Limb (tissue), 2 donors: ENCODE data around the gene STEAP1.

Source experiments
- DNase-seq, 2 donors: peaks; one replicate each; pipeline ENCODE4 v3.0.0-alpha.2; 2016; ENCODE audit errors: extremely low spot score in 2 of 2

Gene STEAP1

DNA sequence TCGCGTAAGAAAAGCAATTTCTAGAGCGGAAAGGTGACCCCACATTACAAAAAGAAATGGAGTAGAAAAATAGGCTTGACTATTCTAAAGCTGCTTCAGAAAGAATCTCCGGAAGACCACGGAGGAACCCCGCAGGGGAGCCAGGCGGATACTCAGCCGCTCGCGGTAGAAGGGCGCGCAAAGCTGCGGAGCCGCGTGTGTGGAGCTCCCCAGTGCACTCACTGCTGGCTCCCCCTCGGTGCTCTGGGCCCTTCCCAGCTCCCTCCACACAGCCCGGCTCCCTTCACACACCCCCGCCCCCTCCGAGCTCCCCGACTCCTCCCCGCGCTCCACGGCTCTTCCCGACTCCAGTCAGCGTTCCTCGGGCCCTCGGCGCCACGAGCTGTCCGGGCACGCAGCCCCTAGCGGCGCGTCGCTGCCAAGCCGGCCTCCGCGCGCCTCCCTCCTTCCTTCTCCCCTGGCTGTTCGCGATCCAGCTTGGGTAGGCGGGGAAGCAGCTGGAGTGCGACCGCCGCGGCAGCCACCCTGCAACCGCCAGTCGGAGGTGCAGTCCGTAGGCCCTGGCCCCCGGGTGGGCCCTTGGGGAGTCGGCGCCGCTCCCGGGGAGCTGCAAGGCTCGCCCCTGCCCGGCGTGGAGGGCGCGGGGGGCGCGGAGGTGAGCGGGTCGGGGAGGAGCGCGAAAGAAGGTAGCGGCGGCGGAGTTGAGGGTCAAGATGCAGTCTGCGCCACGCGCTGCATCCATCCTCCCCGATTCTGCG, 57.3 kb downstream of the STEAP1 start, which contains the start of gene STEAP2:
STEAP2 (plus strand) TSS at position 350 of the 758 bp plus-strand sequence. CDS start 13,343 bp downstream, outside the sequence.
- DNase-seq: peak; percentile 92 to 93

DNA sequence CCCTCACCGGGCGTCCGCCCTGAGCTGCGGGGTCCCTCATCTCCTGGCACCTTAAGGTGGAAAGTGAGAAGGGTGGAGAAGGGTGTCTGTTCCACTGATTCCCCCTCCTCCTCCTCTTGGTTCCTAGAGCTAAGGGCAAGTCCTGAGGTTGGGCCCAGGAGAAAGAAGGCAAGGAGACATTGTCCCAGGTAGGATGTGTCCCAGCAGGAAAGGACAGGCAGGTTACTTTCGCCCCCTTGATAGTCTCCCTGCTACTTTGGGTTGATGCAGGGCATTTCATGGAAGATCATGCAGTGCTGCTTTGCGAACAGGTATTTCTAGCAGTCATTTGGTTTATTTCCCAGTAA, 57.9 kb downstream of the STEAP1 start:
- no peak for DNase-seq

DNA sequence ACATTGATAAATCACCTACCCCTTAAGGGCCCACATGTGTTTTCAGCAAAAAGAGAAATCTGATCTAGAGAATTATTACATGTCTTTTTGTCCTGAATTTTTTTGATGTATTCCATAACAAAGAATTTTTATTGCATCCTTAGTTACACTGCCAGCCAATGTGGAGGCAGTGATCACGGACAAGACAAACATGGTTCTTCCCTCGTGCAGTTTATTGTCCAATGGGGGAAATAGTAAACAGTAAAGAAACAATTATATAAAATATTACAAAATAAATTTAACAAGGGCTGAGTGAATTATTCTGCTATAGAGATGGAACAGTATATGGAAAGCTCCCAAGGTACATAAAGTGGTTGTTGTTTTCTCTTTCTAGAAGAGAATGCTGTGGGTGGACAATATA, 59.3 kb downstream of the STEAP1 start:
- DNase-seq: no peak
